HCT116 (cell line): ENCODE measurements around the gene BCR.

ENCODE experiments used
- CEBPB ChIP-seq: IDR thresholded peaks from 2 replicates; pipeline ENCODE4 v1.6.1; 2012; ENCODE audit warnings: low read depth
- CTCF ChIP-seq, 3 experiments: fragments of 200-600 bp in 1 of 3; sonication (generic) in 1 of 3; IDR thresholded peaks in 2 of 3; conservative IDR thresholded peaks in 1 of 3; 2 replicates each; pipeline ENCODE4 v1.5.1; 2012 to 2017; ENCODE audit warnings: low read depth in 2 of 3, low read length in 2 of 3, antibody characterized with exemption in 1 of 3, borderline replicate concordance in 1 of 3, control low read depth in 1 of 3, mild to moderate bottlenecking in 1 of 3, mixed read lengths in 1 of 3, mixed run types in 1 of 3, moderate library complexity in 1 of 3; ENCODE audit not compliant: insufficient read depth in 1 of 3
- EGR1 ChIP-seq: IDR thresholded peaks from 2 replicates; pipeline ENCODE4 v1.6.1; 2012; ENCODE audit warnings: low read depth
- EZH2 ChIP-seq: fragments of 200-600 bp; sonication (generic); IDR thresholded peaks from 2 replicates; pipeline ENCODE4 v1.6.1; 2017; ENCODE audit warnings: antibody characterized with exemption, mixed run types
- EZH2phosphoT487 ChIP-seq: fragments of 200-600 bp; IDR thresholded peaks from 2 replicates; pipeline ENCODE4 v1.6.1; 2018; ENCODE audit warnings: antibody characterized with exemption, borderline replicate concordance
- JUND ChIP-seq: IDR thresholded peaks from 2 replicates; pipeline ENCODE4 v1.6.1; 2012
- POLR2A ChIP-seq: IDR thresholded peaks from 2 replicates; pipeline ENCODE4 v1.7.0; 2011; ENCODE audit warnings: borderline replicate concordance; ENCODE audit not compliant: insufficient read depth, insufficient read length; ENCODE audit errors: extremely low read depth
- REST ChIP-seq: IDR thresholded peaks from 2 replicates; pipeline ENCODE4 v1.6.1; 2012; ENCODE audit warnings: low read depth
- ZBTB33 ChIP-seq: IDR thresholded peaks from 2 replicates; pipeline ENCODE4 v1.6.1; 2011; ENCODE audit warnings: mild to moderate bottlenecking, low read length, moderate library complexity; ENCODE audit not compliant: insufficient replicate concordance; ENCODE audit errors: extremely low read depth

DNA sequence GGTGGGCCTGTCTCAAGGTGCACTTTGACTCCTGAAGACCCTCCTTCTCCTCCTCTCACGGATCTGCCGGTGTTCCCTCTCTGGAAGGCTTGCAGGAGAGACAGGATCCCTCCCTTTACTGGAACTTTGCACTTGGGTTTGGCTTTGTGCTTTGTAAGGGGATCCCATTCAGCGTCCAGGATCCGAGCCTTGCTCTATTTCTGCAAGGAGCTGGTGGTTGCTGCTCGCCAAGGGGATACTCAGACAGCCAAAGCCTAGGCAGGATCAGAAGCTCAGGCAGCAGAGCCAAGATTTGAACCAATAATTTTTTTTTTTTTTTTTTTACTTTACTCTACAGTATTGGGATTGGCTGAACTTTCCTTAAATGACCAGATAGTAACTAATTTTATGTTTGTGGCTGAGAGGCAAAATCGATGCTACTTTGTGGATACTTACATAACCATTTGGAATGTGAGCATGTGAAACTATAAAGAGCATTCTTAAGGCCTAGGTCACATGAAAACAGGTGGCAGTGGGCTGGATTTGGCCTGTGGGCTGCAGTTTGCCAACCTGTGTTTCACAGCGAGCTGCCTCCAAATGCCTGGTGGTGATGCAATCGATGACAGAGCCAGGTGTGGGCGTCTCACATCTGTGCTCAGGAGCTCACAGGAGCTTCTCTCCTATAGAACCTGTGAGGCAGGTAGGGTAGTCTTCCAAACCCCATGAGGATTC is 25.2 kb downstream of the BCR start:
- TF ChIP-seq CTCF (IDR thresholded peaks at IDR 0.05 in 2 of 3, conservative IDR thresholded peaks at IDR 0.05 in 1 of 3; ENCODE audit: borderline replicate concordance in 1 of 3, insufficient read depth in 1 of 3, low read depth in 2 of 3, low read length in 2 of 3) = no peak
- TF ChIP-seq EZH2phosphoT487 = no peak
- no peak for TF ChIP-seq ZBTB33
- TF ChIP-seq EZH2 = no peak
- TF ChIP-seq EGR1 = 0 out of 2 replicates have a peak, but pooled peaks have one; percentile 25
- no peak for TF ChIP-seq POLR2A
- no peak for TF ChIP-seq JUND
- TF ChIP-seq REST = no peak
- TF ChIP-seq CEBPB = no peak
